Measurements from ENCODE around the gene RNF175.

- TF ChIP-seq, protein P1, sequence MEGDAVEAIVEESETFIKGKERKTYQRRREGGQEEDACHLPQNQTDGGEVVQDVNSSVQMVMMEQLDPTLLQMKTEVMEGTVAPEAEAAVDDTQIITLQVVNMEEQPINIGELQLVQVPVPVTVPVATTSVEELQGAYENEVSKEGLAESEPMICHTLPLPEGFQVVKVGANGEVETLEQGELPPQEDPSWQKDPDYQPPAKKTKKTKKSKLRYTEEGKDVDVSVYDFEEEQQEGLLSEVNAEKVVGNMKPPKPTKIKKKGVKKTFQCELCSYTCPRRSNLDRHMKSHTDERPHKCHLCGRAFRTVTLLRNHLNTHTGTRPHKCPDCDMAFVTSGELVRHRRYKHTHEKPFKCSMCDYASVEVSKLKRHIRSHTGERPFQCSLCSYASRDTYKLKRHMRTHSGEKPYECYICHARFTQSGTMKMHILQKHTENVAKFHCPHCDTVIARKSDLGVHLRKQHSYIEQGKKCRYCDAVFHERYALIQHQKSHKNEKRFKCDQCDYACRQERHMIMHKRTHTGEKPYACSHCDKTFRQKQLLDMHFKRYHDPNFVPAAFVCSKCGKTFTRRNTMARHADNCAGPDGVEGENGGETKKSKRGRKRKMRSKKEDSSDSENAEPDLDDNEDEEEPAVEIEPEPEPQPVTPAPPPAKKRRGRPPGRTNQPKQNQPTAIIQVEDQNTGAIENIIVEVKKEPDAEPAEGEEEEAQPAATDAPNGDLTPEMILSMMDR (IDR thresholded peaks at IDR 0.05) = no peak
- no peak for TF ChIP-seq POLR2AphosphoS5 (IDR thresholded peaks at IDR 0.05)
Measured at GRCh38 chr4:153759407-153760316, at the start of gene RNF175.

Data from upper lobe of left lung (tissue), 4 donors.